WTC11 (cell line): ENCODE measurements around the gene ELF5.

Experiments
- ELF4 ChIP-seq: sonication (generic); formaldehyde crosslinking; IDR thresholded peaks from 2 replicates; pipeline ENCODE4 v1.8.1; 2022; ENCODE audit warnings: low read depth, mild to moderate bottlenecking, moderate library complexity, missing genetic modification reagents
- ETV6 ChIP-seq: sonication (generic); formaldehyde crosslinking; IDR thresholded peaks from 2 replicates; pipeline ENCODE4 v1.8.1; 2022; ENCODE audit warnings: mild to moderate bottlenecking, missing genetic modification reagents
- FOXK1 ChIP-seq: sonication (generic); formaldehyde crosslinking; IDR thresholded peaks from 2 replicates; pipeline ENCODE4 v1.8.0; 2022; ENCODE audit warnings: mild to moderate bottlenecking, moderate library complexity, missing genetic modification reagents
- JUN ChIP-seq: sonication (generic); formaldehyde crosslinking; IDR thresholded peaks from 2 replicates; pipeline ENCODE4 v1.8.0; 2023; ENCODE audit warnings: mild to moderate bottlenecking, missing genetic modification reagents
- MYBL2 ChIP-seq: sonication (generic); formaldehyde crosslinking; IDR thresholded peaks from 2 replicates; pipeline ENCODE4 v1.8.1; 2023; ENCODE audit warnings: mild to moderate bottlenecking, moderate library complexity, missing genetic modification reagents
- NR2C2 ChIP-seq: sonication (generic); formaldehyde crosslinking; IDR thresholded peaks from 2 replicates; pipeline ENCODE4 v1.8.0; 2022; ENCODE audit warnings: mild to moderate bottlenecking, missing genetic modification reagents
- ZBTB21 ChIP-seq: sonication (generic); formaldehyde crosslinking; IDR thresholded peaks from 2 replicates; pipeline ENCODE4 v1.8.1; 2023; ENCODE audit warnings: mild to moderate bottlenecking, missing genetic modification reagents, borderline replicate concordance
- ZNF263 ChIP-seq: sonication (generic); formaldehyde crosslinking; IDR thresholded peaks from 2 replicates; pipeline ENCODE4 v1.8.1; 2022; ENCODE audit warnings: low read depth, mild to moderate bottlenecking, moderate library complexity, missing genetic modification reagents
- TF ChIP-seq, protein P1 (sequence below): sonication (generic); formaldehyde crosslinking; IDR thresholded peaks from 2 replicates; pipeline ENCODE4 v1.8.0; 2022; ENCODE audit warnings: mild to moderate bottlenecking, missing genetic modification reagents
- TF ChIP-seq, protein P2 (sequence below): fragments of 200-600 bp; IDR thresholded peaks from 2 replicates; pipeline ENCODE4 v1.8.0; 2022; ENCODE audit warnings: antibody characterized with exemption
- TF ChIP-seq, protein P3 (sequence below): sonication (generic); formaldehyde crosslinking; conservative IDR thresholded peaks from 2 replicates; pipeline ENCODE4 v1.8.1; 2022; ENCODE audit warnings: mild to moderate bottlenecking, missing genetic modification reagents
- TF ChIP-seq, protein P4 (sequence below): sonication (generic); formaldehyde crosslinking; IDR thresholded peaks from 2 replicates; pipeline ENCODE4 v1.8.1; 2022; ENCODE audit warnings: mild to moderate bottlenecking, moderate library complexity, missing genetic modification reagents

DNA sequence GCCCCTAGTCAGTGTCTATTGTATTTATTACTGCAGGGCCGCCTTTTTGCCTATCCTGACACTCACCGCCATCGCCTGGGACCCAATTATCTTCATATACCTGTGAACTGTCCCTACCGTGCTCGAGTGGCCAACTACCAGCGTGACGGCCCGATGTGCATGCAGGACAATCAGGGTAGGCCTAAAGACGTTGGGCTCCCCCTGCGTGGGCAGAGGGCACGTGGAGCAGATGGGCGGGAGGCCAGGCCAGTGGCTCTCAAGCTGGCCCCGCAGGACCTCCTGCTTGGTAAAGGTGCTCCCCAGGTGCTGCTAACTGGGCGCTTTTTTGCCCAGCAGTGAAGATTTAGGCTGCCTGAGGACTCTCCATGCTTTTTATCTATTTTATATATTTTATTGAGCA lies 52.4 kb downstream of the ELF5 start:
- TF ChIP-seq, protein P1, sequence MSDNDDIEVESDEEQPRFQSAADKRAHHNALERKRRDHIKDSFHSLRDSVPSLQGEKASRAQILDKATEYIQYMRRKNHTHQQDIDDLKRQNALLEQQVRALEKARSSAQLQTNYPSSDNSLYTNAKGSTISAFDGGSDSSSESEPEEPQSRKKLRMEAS (CRISPR knock-in tag) = no peak
- TF ChIP-seq, protein P2, sequence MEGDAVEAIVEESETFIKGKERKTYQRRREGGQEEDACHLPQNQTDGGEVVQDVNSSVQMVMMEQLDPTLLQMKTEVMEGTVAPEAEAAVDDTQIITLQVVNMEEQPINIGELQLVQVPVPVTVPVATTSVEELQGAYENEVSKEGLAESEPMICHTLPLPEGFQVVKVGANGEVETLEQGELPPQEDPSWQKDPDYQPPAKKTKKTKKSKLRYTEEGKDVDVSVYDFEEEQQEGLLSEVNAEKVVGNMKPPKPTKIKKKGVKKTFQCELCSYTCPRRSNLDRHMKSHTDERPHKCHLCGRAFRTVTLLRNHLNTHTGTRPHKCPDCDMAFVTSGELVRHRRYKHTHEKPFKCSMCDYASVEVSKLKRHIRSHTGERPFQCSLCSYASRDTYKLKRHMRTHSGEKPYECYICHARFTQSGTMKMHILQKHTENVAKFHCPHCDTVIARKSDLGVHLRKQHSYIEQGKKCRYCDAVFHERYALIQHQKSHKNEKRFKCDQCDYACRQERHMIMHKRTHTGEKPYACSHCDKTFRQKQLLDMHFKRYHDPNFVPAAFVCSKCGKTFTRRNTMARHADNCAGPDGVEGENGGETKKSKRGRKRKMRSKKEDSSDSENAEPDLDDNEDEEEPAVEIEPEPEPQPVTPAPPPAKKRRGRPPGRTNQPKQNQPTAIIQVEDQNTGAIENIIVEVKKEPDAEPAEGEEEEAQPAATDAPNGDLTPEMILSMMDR = no peak
- TF ChIP-seq ELF4 (CRISPR knock-in tag) = no peak
- TF ChIP-seq NR2C2 (CRISPR knock-in tag) = no peak
- TF ChIP-seq ZBTB21 (CRISPR knock-in tag) = no peak
- no peak for TF ChIP-seq MYBL2 (CRISPR knock-in tag)
- TF ChIP-seq ZNF263 = no peak
- no peak for TF ChIP-seq FOXK1 (CRISPR knock-in tag)
- TF ChIP-seq JUN (CRISPR knock-in tag) = no peak
- no peak for TF ChIP-seq ETV6
- TF ChIP-seq, protein P3, sequence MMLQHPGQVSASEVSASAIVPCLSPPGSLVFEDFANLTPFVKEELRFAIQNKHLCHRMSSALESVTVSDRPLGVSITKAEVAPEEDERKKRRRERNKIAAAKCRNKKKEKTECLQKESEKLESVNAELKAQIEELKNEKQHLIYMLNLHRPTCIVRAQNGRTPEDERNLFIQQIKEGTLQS (CRISPR knock-in tag) = no peak
- TF ChIP-seq, protein P4, sequence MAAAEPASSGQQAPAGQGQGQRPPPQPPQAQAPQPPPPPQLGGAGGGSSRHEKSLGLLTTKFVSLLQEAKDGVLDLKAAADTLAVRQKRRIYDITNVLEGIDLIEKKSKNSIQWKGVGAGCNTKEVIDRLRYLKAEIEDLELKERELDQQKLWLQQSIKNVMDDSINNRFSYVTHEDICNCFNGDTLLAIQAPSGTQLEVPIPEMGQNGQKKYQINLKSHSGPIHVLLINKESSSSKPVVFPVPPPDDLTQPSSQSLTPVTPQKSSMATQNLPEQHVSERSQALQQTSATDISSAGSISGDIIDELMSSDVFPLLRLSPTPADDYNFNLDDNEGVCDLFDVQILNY (CRISPR knock-in tag) = no peak
